Psoas muscle (tissue), 8 donors: ENCODE measurements around the gene TMEM63B. TPM values are rescaled to one million over a fixed set of nuclear protein-coding genes. Genes with fewer than 3 reads are reported as not detected.

Experiments
- ATAC-seq, 4 donors: fragments of 200-7000 bp; cut with Tn5 transposase; one replicate each; pipeline ENCODE4 v1.9.1; 2020; ENCODE audit warnings: moderate library complexity in 3 of 4, mild to moderate bottlenecking in 2 of 4
- DNase-seq, 2 donors: peaks; one replicate each; pipeline ENCODE4 v3.0.0-alpha.2; 2020
- H3K27ac ChIP-seq: fragments of 200-600 bp; one replicate; pipeline ENCODE4 v1.8.0; 2022
- H3K27me3 ChIP-seq, 3 donors: fragments of 200-600 bp in 1 of 3; one replicate each; pipeline versions ENCODE4 v1.6.1 to v1.8.0; 2013 to 2022; ENCODE audit warnings: low read length in 2 of 3, mild to moderate bottlenecking in 2 of 3, moderate library complexity in 1 of 3; ENCODE audit not compliant: insufficient read depth in 3 of 3
- H3K36me3 ChIP-seq, 2 donors: fragments of 200-600 bp in 1 of 2; one replicate each; pipeline versions ENCODE4 v1.6.1 to v1.8.0; 2013 to 2022; ENCODE audit warnings: low read depth in 1 of 2, mild to moderate bottlenecking in 1 of 2, moderate library complexity in 1 of 2; ENCODE audit not compliant: insufficient read depth in 1 of 2
- H3K4me1 ChIP-seq: fragments of 200-600 bp; one replicate; pipeline ENCODE4 v1.8.0; 2022
- H3K4me3 ChIP-seq: fragments of 200-600 bp; one replicate; pipeline ENCODE4 v1.8.0; 2022; ENCODE audit warnings: mild to moderate bottlenecking
- H3K9me3 ChIP-seq: fragments of 200-600 bp; one replicate; pipeline ENCODE4 v1.8.0; 2022
- WGBS, 3 donors: extraction: QIAGEN DNeasy Blood & Tissue Kit; methylation state at CpG; one replicate each; pipeline versions ENCODE4 v1.1.6 to v1.1.7; 2013; 5-methylcytosine and 5-hydroxymethylcytosine counted together
- intact Hi-C, 2 donors: fragments of 100-400 bp; cut with DNase I; formaldehyde crosslinking; loops; one replicate each; pipeline versions ENCODE4 v1.11.0 to v1.14.2; 2022
- polyA plus RNA-seq, 3 donors: library from polyadenylated mRNA; stranded (reverse); fragments of 200-250 nt; gene quantifications; one replicate each; pipeline ENCODE4 v1.2.3, GENCODE V29; 2013
- total RNA-seq, 4 donors: library from RNA; stranded (reverse); fragmentation: NEBNext Ultra II Directional in 2 of 4; extraction: Animal tissue kit (Norgen Biotek cat#: 25700) in 2 of 4; gene quantifications; one replicate each; pipeline versions ENCODE4 v1.2.1 to v1.2.4, GENCODE V29; 2021 to 2023
- TF ChIP-seq, protein P1 (sequence below): fragments of 200-600 bp; IDR thresholded peaks from one replicate; pipeline ENCODE4 v1.8.0; 2022; ENCODE audit warnings: antibody characterized with exemption
- donor health status: healthy with polysubstance abuse.
- donor health status: DM: no; HTN: no; CAD: no; lungs with moderate emphysema.
- donor health status: Bipolar disorder and iron deficiency.
- donor health status: healthy.
- donor health status: DM: yes; HTN: yes; CAD: no.
- donor health status: DM: no; HTN: no; CAD: no.
- donor health status: DM: no; HTN: no; CAD: no.
- donor health status: DM: yes; HTN: yes; CAD: no.

The TMEM63B gene
- total and polyA plus RNA-seq, 7 donors, result 23.5 to 121 (median 38.4) TPM

DNA sequence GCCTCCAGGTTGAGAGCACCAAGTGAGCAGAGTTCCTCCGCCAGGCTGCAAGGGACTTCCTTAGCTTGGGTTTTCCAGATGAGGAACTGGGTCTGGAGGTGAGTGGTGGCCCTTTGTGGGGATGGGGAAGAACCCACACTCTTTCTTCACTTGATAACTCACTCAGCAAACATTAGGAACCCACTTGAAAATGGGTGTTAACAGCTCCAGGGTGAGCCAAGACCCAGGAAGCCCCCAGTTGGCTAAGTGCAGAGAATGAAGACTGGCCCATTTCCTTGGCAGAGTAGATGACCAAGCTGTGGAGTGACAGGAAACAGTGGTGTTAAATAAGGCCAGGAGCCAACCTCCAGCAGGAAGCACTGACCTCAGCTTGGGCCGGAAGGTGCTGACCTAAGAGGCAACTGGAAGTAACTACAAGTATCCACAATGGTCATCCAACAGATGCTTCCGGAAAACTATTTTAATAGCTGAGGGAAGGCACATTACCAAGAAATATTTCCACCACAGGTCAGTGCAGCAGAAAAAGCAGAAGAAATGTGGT lies 22.8 kb upstream of the TMEM63B start:
- Histone ChIP-seq H3K4me3 (peak overlapping the region; percentile 1), H3K27ac (peak overlapping the region; percentile 99), H3K4me1 (peaks cover 57% of the 10 kb centered on the region), H3K9me3 (no peaks in the 10 kb centered on the region), H3K27me3 (no peaks in the 10 kb centered on the region), H3K36me3 (peaks cover 5 to 41% of the 10 kb centered on the region in 2 donors)
- DNase-seq (peak; percentile 55 to 76), ATAC-seq (peak; percentile 71 to 89 (median 83))
- TF ChIP-seq, protein P1, sequence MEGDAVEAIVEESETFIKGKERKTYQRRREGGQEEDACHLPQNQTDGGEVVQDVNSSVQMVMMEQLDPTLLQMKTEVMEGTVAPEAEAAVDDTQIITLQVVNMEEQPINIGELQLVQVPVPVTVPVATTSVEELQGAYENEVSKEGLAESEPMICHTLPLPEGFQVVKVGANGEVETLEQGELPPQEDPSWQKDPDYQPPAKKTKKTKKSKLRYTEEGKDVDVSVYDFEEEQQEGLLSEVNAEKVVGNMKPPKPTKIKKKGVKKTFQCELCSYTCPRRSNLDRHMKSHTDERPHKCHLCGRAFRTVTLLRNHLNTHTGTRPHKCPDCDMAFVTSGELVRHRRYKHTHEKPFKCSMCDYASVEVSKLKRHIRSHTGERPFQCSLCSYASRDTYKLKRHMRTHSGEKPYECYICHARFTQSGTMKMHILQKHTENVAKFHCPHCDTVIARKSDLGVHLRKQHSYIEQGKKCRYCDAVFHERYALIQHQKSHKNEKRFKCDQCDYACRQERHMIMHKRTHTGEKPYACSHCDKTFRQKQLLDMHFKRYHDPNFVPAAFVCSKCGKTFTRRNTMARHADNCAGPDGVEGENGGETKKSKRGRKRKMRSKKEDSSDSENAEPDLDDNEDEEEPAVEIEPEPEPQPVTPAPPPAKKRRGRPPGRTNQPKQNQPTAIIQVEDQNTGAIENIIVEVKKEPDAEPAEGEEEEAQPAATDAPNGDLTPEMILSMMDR, result no peak
- intact Hi-C loops, result loop anchor here (5.0 to 10.0 kb wide), 3 partner anchors 113 to 230 kb away; partner anchors contain the start of gene MYMX (in 1 of the 2)
- WGBS, 3 donors, result 34 to 38% (median 36%) methylated on average over 3 of the region's 3 CpGs

- intact Hi-C loops, result loop anchor here in 1 of 2 donors (10.0 kb wide), 1 partner anchor 230 kb away; no protein-coding TSS in a partner anchor
- ATAC-seq, result peak in 3 of 4 donors; percentile 0 to 13 (median 6)
- Histone ChIP-seq H3K4me3 (peak overlapping the region; percentile 1), H3K27ac (peak overlapping the region; percentile 99), H3K9me3 (no peaks in the 10 kb centered on the region), H3K27me3 (no peaks in the 10 kb centered on the region), H3K4me1 (peaks cover 63% of the 10 kb centered on the region), H3K36me3 (peaks cover 4 to 35% of the 10 kb centered on the region in 2 donors)
- DNase-seq, result peak; percentile 49 to 72
- 47 to 62% (median 54%) methylated on average over 7 of the region's 7 CpGs for WGBS, 3 donors
- TF ChIP-seq, protein P1, result no peak
Measured at GRCh38 chr6:44105146-44105545, 22.2 kb upstream of the TMEM63B start.

- Histone ChIP-seq H3K4me3 (peak overlapping the region; percentile 1), H3K9me3 (no peaks in the 10 kb centered on the region), H3K27me3 (no peaks in the 10 kb centered on the region), H3K27ac (peak overlapping the region; percentile 99), H3K36me3 (peaks cover 4 to 31% of the 10 kb centered on the region in 2 donors), H3K4me1 (peaks cover 72% of the 10 kb centered on the region)
- TF ChIP-seq, protein P1, result no peak
- ATAC-seq, result no peak
- intact Hi-C loops, result loop anchor here in 1 of 2 donors (10.0 kb wide), 1 partner anchor 229 kb away; no protein-coding TSS in a partner anchor
- 54 to 78% (median 66%) methylated on average over 3 of the region's 3 CpGs for WGBS, 3 donors
- no peak for DNase-seq
Measured at GRCh38 chr6:44105993-44106740, 21.2 kb upstream of the TMEM63B start.

DNA sequence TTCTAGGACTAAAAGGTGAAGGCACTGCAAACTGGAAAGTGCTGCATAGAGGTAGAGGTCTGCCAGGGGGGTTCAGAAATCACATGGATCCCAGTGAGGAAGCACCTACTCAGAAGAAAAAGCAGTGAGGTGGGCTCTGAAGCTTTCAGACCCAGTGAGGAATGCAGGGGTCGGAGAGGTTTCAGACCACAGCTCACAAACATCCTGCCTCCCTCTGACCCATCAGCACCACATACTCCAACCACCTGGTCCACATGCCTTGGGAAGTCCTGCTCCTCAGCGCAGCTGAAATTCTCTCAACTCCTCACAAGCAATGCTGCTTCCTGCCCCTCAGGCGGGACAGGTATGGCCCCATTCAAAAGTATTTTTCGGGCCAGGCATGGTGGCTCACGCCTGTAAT lies 20.3 kb upstream of the TMEM63B start:
- Histone ChIP-seq H3K4me1 (peaks cover 80% of the 10 kb centered on the region), H3K36me3 (peaks cover 7 to 35% of the 10 kb centered on the region in 2 donors), H3K27ac (peak overlapping the region; percentile 99), H3K4me3 (no peak overlapping the region), H3K27me3 (no peaks in the 10 kb centered on the region), H3K9me3 (no peaks in the 10 kb centered on the region)
- intact Hi-C loops, result loop anchor here in 1 of 2 donors (10.0 kb wide), 1 partner anchor 228 kb away; no protein-coding TSS in a partner anchor
- TF ChIP-seq, protein P1, result no peak
- DNase-seq (no peak), ATAC-seq (no peak)
- 82 to 96% (median 95%) methylated on average over 5 of the region's 5 CpGs for WGBS, 3 donors
